Measurements from ENCODE around the gene LTBP4.

LTBP4 gene

DNA sequence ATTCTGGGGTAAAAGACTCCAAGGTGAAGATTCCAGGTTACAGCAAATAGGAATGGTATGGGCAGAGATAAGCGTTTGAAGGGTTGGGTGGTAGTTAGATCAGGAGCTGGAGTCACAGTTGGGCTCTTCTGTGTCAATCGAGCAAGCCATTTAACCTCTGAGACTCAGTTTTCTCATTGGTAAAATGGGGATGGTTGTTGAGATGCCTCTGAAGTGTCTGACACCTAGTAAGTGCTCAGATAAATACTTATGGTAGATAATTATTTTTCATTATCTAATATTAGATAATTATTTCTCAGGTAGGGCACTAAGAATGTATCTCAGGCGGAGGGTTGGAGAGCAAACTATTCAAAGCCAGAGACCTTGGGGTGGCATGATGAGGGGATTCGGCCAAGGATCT is 7.8 kb downstream of the LTBP4 start:
- Histone ChIP-seq H3K27me3 (ENCODE audit: control insufficient read depth, insufficient read depth, low read length) (peaks cover 70% of the 10 kb centered on the region), H3K9ac (ENCODE audit: low read depth, low read length) (no peak overlapping the region), H3K4me1 (ENCODE audit: control insufficient read depth, insufficient read depth, low read length) (peaks cover 4% of the 10 kb centered on the region), H3K4me3 (ENCODE audit: low read depth, low read length) (peak overlapping the region; percentile 69), H3K9me3 (ENCODE audit: control insufficient read depth, insufficient read depth, low read length) (no peaks in the 10 kb centered on the region), H3K36me3 (ENCODE audit: control insufficient read depth, insufficient read depth, low read length) (no peaks in the 10 kb centered on the region)

DNA sequence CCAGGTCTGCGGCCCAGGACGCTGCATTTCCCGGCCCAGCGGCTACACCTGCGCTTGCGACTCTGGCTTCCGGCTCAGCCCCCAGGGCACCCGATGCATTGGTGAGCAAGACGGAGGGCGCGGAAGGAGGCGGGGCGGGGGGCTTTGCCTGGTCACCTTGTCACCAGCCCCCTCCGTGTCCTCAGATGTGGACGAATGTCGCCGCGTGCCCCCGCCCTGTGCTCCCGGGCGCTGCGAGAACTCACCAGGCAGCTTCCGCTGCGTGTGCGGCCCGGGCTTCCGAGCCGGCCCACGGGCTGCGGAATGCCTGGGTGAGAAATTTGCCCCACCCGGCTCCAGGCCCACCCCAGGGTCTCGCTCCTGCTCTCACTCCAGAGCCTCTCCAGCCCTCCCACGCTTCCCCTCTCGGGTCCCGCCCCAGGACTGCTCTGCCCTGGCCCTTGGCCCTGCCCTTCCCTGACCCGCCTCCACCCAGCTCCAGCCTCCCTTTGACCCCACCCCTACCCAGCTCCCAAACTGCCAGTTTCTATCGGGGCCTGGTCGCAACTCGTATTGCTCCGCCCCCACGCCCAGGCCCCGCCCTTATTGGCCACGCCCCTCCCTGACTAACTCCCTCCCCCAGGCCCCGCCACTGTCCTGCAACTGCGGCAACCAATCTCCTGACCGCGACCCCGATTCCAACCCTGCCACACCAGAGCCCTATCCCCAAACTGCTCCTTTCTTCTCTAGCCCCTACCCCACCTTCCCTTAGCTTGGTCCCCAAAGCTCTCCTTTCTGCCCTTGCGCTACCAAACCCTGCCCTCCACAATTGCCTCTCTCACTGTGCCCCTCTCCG is 8.6 kb downstream of the LTBP4 start:
- H3K9me3 ChIP-seq (ENCODE audit: control insufficient read depth, insufficient read depth, low read length) = no peaks in the 10 kb centered on the region
- H3K27me3 ChIP-seq (ENCODE audit: control insufficient read depth, insufficient read depth, low read length) = peaks cover 64% of the 10 kb centered on the region
- H3K9ac ChIP-seq (ENCODE audit: low read depth, low read length) = no peak overlapping the region
- no peaks in the 10 kb centered on the region for H3K36me3 ChIP-seq (ENCODE audit: control insufficient read depth, insufficient read depth, low read length)
- peak overlapping the region; percentile 69 for H3K4me3 ChIP-seq (ENCODE audit: low read depth, low read length)
- H3K4me1 ChIP-seq (ENCODE audit: control insufficient read depth, insufficient read depth, low read length) = peaks cover 4% of the 10 kb centered on the region

DNA sequence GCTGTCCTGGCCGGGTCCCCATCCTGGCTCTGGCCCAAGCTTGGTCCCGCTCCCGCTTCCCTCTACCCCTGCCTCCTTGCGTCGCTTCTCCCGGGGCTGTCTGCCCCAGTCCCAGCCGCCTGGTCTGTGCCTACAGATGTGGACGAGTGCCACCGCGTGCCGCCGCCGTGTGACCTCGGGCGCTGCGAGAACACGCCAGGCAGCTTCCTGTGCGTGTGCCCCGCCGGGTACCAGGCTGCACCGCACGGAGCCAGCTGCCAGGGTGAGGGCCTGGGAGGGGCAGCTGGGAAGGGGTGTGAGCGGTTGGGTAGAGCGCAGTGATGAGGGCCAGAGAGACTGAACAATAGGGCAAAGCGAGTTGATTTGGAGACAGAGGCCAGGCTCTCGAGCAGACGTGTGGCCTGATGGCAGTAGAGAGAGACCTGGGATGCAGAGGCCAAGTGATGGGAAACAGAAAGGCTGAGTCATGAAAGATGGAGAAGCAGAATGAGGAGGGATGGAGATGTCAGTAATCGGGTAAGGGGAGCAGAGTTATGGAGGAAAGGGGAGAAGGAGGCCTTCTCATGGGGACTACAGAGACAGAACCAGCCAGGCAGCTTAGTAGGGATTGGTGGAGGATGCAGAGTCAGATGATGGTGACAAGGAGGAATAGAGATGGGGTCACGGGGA is 9.4 kb downstream of the LTBP4 start:
- Histone ChIP-seq H3K36me3 (ENCODE audit: control insufficient read depth, insufficient read depth, low read length) (no peaks in the 10 kb centered on the region), H3K27me3 (ENCODE audit: control insufficient read depth, insufficient read depth, low read length) (peaks cover 59% of the 10 kb centered on the region), H3K4me3 (ENCODE audit: low read depth, low read length) (peak overlapping the region; percentile 69), H3K9ac (ENCODE audit: low read depth, low read length) (no peak overlapping the region), H3K9me3 (ENCODE audit: control insufficient read depth, insufficient read depth, low read length) (no peaks in the 10 kb centered on the region), H3K4me1 (ENCODE audit: control insufficient read depth, insufficient read depth, low read length) (peaks cover 7% of the 10 kb centered on the region)

DNA sequence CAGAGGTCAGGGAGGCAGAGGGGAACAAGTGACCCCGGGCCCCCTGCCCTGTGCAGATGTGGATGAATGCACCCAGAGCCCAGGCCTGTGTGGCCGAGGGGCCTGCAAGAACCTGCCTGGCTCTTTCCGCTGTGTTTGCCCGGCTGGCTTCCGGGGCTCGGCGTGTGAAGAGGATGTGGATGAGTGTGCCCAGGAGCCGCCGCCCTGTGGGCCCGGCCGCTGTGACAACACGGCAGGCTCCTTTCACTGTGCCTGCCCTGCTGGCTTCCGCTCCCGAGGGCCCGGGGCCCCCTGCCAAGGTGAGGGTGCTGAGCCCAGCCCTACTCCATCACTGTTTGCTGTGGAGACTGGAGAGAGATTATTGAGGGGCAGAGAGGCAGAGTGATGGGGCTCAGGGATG is 9.9 kb downstream of the LTBP4 start:
- Histone ChIP-seq H3K9me3 (ENCODE audit: control insufficient read depth, insufficient read depth, low read length) (no peaks in the 10 kb centered on the region), H3K4me3 (ENCODE audit: low read depth, low read length) (no peak overlapping the region), H3K36me3 (ENCODE audit: control insufficient read depth, insufficient read depth, low read length) (no peaks in the 10 kb centered on the region), H3K9ac (ENCODE audit: low read depth, low read length) (no peak overlapping the region), H3K4me1 (ENCODE audit: control insufficient read depth, insufficient read depth, low read length) (peaks cover 7% of the 10 kb centered on the region), H3K27me3 (ENCODE audit: control insufficient read depth, insufficient read depth, low read length) (peaks cover 59% of the 10 kb centered on the region)

DNA sequence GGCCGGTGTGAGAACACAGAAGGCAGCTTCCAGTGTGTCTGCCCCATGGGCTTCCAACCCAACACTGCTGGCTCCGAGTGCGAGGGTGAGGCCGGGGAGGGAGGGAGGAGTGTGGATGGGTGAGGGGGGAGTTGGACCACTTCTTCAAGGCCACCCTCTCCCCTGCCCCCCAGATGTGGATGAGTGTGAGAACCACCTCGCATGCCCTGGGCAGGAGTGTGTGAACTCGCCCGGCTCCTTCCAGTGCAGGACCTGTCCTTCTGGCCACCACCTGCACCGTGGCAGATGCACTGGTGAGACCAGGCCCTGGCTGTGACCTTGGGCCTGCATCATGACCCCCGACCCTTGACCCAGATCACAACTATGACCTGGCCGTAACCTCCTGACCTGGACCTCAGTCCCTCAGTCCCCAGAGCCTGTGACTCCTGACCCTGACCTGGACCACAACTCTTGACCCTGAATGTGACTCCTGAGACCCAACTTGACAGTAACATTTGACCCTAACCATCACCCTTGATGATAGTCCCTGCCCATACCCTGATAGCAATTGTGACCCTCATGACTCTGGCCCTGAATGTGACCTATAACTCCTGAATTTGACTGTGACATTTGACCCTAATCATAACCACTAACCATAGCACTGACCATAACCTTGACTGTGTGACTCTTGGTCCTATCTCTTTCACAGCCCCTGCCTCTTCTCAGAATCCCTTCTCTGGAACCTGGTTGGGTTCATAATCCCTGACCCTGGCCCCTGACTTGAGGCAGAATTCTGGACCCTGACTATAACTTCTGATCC is 10.9 kb downstream of the LTBP4 start:
- H3K27me3 ChIP-seq (ENCODE audit: control insufficient read depth, insufficient read depth, low read length) = peaks cover 52% of the 10 kb centered on the region
- peaks cover 7% of the 10 kb centered on the region for H3K4me1 ChIP-seq (ENCODE audit: control insufficient read depth, insufficient read depth, low read length)
- H3K9ac ChIP-seq (ENCODE audit: low read depth, low read length) = no peak overlapping the region
- H3K36me3 ChIP-seq (ENCODE audit: control insufficient read depth, insufficient read depth, low read length) = no peaks in the 10 kb centered on the region
- no peaks in the 10 kb centered on the region for H3K9me3 ChIP-seq (ENCODE audit: control insufficient read depth, insufficient read depth, low read length)
- H3K4me3 ChIP-seq (ENCODE audit: low read depth, low read length) = peak overlapping the region; percentile 94

DNA sequence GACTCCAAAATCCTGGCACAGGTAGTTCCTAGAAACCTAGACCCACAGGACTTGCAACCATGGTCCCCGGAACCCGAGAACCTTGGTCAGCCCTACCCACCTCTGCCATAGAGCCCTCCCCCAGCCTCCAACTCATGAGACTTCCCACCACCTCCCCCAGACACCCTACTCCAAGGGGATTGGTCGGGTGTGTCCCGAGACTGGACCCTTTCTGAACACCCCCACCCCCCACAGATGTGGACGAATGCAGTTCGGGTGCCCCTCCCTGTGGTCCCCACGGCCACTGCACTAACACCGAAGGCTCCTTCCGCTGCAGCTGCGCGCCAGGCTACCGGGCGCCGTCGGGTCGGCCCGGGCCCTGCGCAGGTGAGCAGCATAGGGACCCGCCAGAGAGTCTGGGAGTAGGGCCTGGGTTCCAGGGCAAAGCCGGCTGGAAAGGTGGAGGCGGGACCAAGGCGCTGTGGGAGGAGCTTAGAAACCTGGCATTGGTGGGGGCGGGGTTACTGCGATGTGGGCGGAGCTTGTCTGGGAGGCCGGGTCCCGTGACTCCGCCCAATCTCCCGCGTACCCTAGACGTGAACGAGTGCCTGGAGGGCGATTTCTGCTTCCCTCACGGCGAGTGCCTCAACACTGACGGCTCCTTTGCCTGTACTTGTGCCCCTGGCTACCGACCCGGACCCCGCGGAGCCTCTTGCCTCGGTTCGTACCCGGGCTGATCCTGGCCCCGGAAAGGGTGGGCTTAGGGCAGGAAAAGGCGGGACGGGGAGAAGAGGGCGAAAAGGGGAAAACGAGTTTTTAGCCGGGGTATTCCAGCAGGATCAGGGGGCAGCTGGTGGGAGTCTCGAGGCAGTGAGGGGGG is 11.9 kb downstream of the LTBP4 start:
- H3K4me3 ChIP-seq (ENCODE audit: low read depth, low read length) = peak overlapping the region; percentile 94
- no peaks in the 10 kb centered on the region for H3K36me3 ChIP-seq (ENCODE audit: control insufficient read depth, insufficient read depth, low read length)
- peaks cover 7% of the 10 kb centered on the region for H3K4me1 ChIP-seq (ENCODE audit: control insufficient read depth, insufficient read depth, low read length)
- H3K27me3 ChIP-seq (ENCODE audit: control insufficient read depth, insufficient read depth, low read length) = peaks cover 42% of the 10 kb centered on the region
- H3K9me3 ChIP-seq (ENCODE audit: control insufficient read depth, insufficient read depth, low read length) = no peaks in the 10 kb centered on the region
- H3K9ac ChIP-seq (ENCODE audit: low read depth, low read length) = no peak overlapping the region

DNA sequence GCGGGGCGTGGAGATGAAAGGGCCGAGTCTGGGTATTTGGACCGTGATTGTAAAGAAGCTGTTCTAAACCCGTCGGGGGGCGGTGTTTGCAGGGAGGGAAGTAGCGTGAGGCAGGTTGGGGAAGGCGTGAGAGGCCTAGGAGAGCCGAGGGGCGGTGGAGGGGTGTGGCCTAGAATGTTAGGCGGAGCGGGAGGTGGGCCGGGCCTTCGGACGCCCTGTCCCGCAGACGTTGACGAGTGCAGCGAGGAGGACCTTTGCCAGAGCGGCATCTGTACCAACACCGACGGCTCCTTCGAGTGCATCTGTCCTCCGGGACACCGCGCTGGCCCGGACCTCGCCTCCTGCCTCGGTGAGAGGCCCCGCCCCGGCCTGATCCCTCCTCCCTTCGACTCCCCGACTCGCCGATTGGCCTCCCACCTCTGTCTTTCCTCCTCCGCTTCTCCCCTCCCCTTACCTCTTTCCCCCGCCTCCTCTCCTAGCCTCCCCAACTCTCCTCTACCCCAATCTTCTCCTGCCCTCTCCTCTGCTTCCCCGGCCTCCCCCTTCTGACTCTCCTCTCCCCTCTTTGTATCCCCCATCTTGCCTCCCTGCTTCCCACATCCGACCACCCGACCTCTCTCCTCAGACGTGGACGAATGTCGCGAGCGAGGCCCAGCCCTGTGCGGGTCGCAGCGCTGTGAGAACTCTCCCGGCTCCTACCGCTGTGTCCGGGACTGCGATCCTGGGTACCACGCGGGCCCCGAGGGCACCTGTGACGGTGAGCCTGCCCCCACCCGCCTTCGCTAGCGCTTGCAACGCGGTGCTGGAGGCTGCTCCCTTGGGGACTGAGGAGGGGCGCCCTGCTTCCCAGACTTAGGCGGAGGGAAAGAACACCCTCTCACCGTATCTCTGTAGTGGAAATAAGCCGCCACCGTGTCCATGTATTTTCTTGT is 12.8 kb downstream of the LTBP4 start:
- Histone ChIP-seq H3K36me3 (ENCODE audit: control insufficient read depth, insufficient read depth, low read length) (no peaks in the 10 kb centered on the region), H3K4me1 (ENCODE audit: control insufficient read depth, insufficient read depth, low read length) (peaks cover 7% of the 10 kb centered on the region), H3K9me3 (ENCODE audit: control insufficient read depth, insufficient read depth, low read length) (no peaks in the 10 kb centered on the region), H3K27me3 (ENCODE audit: control insufficient read depth, insufficient read depth, low read length) (peaks cover 33% of the 10 kb centered on the region), H3K4me3 (ENCODE audit: low read depth, low read length) (peak overlapping the region; percentile 94), H3K9ac (ENCODE audit: low read depth, low read length) (no peak overlapping the region)

DNA sequence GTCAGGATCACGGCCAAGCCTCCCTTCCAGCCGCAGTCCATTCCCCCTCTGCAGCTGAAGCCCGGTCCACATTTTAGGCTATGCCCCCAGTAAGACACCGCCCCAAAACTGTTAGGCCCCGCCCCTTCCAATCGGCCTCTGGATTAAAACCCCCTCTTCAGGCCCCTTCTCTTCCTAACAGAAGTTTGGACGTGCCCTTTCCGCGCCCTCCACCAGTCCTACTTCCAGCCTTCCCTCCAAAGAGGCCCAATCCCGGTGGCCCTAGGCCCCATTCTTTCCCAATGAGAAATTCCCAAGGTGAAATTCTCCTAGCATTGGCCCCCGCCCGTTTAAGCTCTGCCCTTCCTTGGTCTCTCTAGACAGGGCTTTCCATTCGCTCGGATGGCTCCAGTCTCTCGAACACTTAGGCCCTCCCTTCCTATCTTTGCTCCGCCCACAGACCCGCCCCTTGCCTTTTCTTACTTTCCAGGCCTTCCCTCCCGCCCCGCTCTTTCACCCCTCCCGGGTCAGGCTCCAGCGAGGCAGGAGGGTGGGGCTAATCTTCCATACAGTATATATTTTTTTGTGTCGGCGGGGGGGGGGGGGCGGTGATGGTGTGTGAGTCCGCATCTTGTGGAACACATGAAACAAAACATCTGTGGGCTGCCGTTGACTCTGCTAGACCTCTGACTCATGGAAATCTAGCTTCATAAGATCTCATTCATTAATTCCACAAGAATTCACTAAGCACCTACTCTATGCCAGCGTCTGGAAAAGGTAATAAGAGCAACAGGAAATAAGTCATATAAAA is 13.6 kb downstream of the LTBP4 start:
- Histone ChIP-seq H3K9ac (ENCODE audit: low read depth, low read length) (no peak overlapping the region), H3K9me3 (ENCODE audit: control insufficient read depth, insufficient read depth, low read length) (no peaks in the 10 kb centered on the region), H3K36me3 (ENCODE audit: control insufficient read depth, insufficient read depth, low read length) (peaks cover 6% of the 10 kb centered on the region), H3K4me1 (ENCODE audit: control insufficient read depth, insufficient read depth, low read length) (peaks cover 7% of the 10 kb centered on the region), H3K27me3 (ENCODE audit: control insufficient read depth, insufficient read depth, low read length) (peaks cover 29% of the 10 kb centered on the region), H3K4me3 (ENCODE audit: low read depth, low read length) (peak overlapping the region; percentile 94)

DNA sequence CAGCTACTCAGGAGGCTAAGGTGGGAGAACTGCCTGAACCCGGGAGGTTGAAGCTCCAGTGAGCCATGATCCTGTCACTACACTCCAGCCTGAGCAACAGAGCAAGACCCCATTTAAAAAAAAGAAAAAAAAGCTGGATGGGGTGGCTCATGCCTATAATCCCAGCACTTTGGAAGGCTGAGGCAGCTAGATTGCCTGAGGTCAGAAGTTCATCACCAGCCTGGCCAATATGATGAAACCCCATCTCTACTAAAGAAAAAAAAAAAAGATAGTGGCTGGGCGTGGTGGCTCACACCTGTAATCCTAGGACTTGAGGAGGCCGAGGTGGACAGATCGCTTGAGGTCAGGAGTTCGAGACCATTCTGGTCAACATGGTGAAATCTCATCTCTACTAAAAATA is 15.0 kb downstream of the LTBP4 start:
- H3K4me3 ChIP-seq (ENCODE audit: low read depth, low read length) = no peak overlapping the region
- peaks cover 17% of the 10 kb centered on the region for H3K27me3 ChIP-seq (ENCODE audit: control insufficient read depth, insufficient read depth, low read length)
- H3K9me3 ChIP-seq (ENCODE audit: control insufficient read depth, insufficient read depth, low read length) = no peaks in the 10 kb centered on the region
- no peak overlapping the region for H3K9ac ChIP-seq (ENCODE audit: low read depth, low read length)
- peaks cover 7% of the 10 kb centered on the region for H3K4me1 ChIP-seq (ENCODE audit: control insufficient read depth, insufficient read depth, low read length)
- peaks cover 6% of the 10 kb centered on the region for H3K36me3 ChIP-seq (ENCODE audit: control insufficient read depth, insufficient read depth, low read length)

DNA sequence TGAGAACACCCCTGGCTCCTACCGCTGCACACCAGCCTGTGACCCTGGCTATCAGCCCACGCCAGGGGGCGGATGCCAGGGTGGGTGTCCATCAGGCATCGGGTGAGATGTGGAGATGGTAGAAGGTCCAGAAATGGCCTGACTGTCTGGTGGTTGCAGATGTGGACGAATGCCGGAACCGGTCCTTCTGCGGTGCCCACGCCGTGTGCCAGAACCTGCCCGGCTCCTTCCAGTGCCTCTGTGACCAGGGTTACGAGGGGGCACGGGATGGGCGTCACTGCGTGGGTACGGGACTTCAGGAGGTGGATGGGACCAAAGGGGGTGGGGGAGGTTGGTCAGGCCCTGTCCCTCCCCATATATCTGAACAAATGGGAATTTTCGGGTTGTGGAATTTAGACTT is 15.8 kb downstream of the LTBP4 start:
- H3K4me1 ChIP-seq (ENCODE audit: control insufficient read depth, insufficient read depth, low read length) = peaks cover 7% of the 10 kb centered on the region
- peaks cover 8% of the 10 kb centered on the region for H3K36me3 ChIP-seq (ENCODE audit: control insufficient read depth, insufficient read depth, low read length)
- no peak overlapping the region for H3K9ac ChIP-seq (ENCODE audit: low read depth, low read length)
- H3K27me3 ChIP-seq (ENCODE audit: control insufficient read depth, insufficient read depth, low read length) = peaks cover 9% of the 10 kb centered on the region
- no peaks in the 10 kb centered on the region for H3K9me3 ChIP-seq (ENCODE audit: control insufficient read depth, insufficient read depth, low read length)
- H3K4me3 ChIP-seq (ENCODE audit: low read depth, low read length) = no peak overlapping the region

All from iPS-15b (cell line).